ENCODE data around the gene NT5DC4.

Gene NT5DC4

GRCh38 chr2:112730791-112731190 lies 10.0 kb downstream of the NT5DC4 start:
- TF ChIP-seq CTCF (IDR thresholded peaks at IDR 0.05; ENCODE audit: low read depth, low read length): no peak

GRCh38 chr2:112731479-112731878 lies 10.7 kb downstream of the NT5DC4 start:
- no peak for DNase-seq (ENCODE audit: extremely low read depth, low read depth)
- TF ChIP-seq CTCF (IDR thresholded peaks at IDR 0.05; ENCODE audit: low read depth, low read length): no peak

More at GRCh38 chr2:112730791-112731190, 10.0 kb downstream of the NT5DC4 start:
- no peak for DNase-seq (ENCODE audit: extremely low read depth, low read depth)

- no peak for TF ChIP-seq CTCF (IDR thresholded peaks at IDR 0.05; ENCODE audit: low read depth, low read length)
- no peak for DNase-seq (ENCODE audit: extremely low read depth, low read depth)
Measured at GRCh38 chr2:112733456-112733855, 12.6 kb downstream of the NT5DC4 start.

- DNase-seq (ENCODE audit: extremely low read depth, low read depth): no peak
- no peak for TF ChIP-seq CTCF (IDR thresholded peaks at IDR 0.05; ENCODE audit: low read depth, low read length)
Measured at GRCh38 chr2:112733871-112734270, 13.1 kb downstream of the NT5DC4 start.

- no peak for TF ChIP-seq CTCF (IDR thresholded peaks at IDR 0.05; ENCODE audit: low read depth, low read length)
- DNase-seq (ENCODE audit: extremely low read depth, low read depth): no peak
Measured at GRCh38 chr2:112737542-112738232, 16.9 kb downstream of the NT5DC4 start.

GRCh38 chr2:112740527-112740926 lies 19.7 kb downstream of the NT5DC4 start:
- DNase-seq (ENCODE audit: extremely low read depth, low read depth): no peak
- no peak for TF ChIP-seq CTCF (IDR thresholded peaks at IDR 0.05; ENCODE audit: low read depth, low read length)

- peak; percentile 52 for DNase-seq (ENCODE audit: extremely low read depth, low read depth)
- peak; percentile 100 for TF ChIP-seq CTCF (IDR thresholded peaks at IDR 0.05; ENCODE audit: low read depth, low read length)
Measured at GRCh38 chr2:112749755-112750559, 29.1 kb downstream of the NT5DC4 start.

Data from AG09319 (cell line).